ENCODE measurements around the gene RNF207.

- TF ChIP-seq MTA2 (IDR thresholded peaks at IDR 0.05; ENCODE audit: low read depth) (no peak), EZH2 (IDR thresholded peaks at IDR 0.05; ENCODE audit: borderline replicate concordance, control insufficient read depth, low read depth, low read length) (no peak), CTCF (IDR thresholded peaks at IDR 0.05 in 2 of 3, conservative IDR thresholded peaks at IDR 0.05 in 1 of 3; ENCODE audit: control insufficient read depth in 2 of 3, extremely low read depth in 1 of 3, insufficient read depth in 1 of 3, low read depth in 3 of 3, low read length in 3 of 3) (no peak)
- TF ChIP-seq, protein P1, sequence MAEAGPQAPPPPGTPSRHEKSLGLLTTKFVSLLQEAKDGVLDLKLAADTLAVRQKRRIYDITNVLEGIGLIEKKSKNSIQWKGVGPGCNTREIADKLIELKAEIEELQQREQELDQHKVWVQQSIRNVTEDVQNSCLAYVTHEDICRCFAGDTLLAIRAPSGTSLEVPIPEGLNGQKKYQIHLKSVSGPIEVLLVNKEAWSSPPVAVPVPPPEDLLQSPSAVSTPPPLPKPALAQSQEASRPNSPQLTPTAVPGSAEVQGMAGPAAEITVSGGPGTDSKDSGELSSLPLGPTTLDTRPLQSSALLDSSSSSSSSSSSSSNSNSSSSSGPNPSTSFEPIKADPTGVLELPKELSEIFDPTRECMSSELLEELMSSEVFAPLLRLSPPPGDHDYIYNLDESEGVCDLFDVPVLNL (IDR thresholded peaks at IDR 0.05; ENCODE audit: low read depth, low read length), result no peak
Observed at GRCh38 chr1:6222636-6223035, 16.7 kb downstream of the RNF207 start.

All from GM12878 (cell line).